D721Med (cell line): ENCODE data around the gene NEU4.

Experiments
- DNase-seq: peaks from one replicate; pipeline ENCODE4 v3.0.0; 2011; ENCODE audit warnings: low spot score; ENCODE audit not compliant: insufficient read length
- FAIRE-seq: peaks from 2 replicates; lab custom pipeline; 2011; peaks lifted over from hg19 to GRCh38; lab: Jason Lieb, UNC
- CTCF ChIP-seq: IDR thresholded peaks from 2 replicates; pipeline ENCODE4 v1.5.1; 2012; ENCODE audit warnings: mild to moderate bottlenecking, control low read depth; ENCODE audit not compliant: insufficient read depth; ENCODE audit errors: missing control alignments

NEU4 gene

DNA sequence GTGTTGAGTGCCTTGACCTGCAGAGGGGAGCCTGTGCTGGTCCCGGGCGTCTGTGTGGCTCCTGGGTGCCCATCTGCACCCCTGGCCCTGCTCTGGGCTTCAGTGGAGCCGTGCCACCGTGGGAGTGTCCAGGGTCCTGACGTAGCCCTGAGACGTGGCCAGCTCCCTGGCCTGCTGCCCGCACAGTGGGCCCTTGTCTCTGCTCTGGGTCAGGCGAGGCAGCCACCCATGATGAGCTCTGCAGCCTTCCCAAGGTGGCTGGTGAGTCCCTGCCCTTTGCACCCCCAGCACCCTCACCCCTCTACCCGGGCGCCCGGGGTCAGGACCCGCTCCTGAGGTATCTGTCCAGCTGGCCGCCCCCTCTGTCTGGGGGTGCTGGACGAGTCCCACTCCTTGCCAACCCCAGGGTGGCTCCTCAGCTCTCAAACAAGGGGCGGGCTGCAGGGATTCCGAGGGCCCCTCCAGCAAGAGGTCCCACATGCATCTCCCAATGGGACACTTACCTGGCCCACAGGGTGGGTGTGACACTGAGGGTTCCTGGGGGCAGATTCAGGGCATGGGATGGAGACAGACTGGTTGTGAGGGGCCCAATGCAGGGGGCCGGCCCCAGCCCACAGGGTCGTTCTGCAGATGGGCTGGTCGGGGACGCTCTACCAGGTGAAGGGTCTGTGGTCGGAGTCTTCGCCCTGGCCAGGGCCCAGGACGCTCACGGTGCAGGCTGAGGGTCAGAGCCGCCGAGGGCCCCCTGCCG, 2.4 kb downstream of the NEU4 start:
- DNase-seq, result no peak
- no peak for FAIRE-seq
- no peak for TF ChIP-seq CTCF

GRCh38 chr2:241811952-241812729, 3.1 kb downstream of the NEU4 start:
- no peak for TF ChIP-seq CTCF
- FAIRE-seq (no peak), DNase-seq (no peak)

DNA sequence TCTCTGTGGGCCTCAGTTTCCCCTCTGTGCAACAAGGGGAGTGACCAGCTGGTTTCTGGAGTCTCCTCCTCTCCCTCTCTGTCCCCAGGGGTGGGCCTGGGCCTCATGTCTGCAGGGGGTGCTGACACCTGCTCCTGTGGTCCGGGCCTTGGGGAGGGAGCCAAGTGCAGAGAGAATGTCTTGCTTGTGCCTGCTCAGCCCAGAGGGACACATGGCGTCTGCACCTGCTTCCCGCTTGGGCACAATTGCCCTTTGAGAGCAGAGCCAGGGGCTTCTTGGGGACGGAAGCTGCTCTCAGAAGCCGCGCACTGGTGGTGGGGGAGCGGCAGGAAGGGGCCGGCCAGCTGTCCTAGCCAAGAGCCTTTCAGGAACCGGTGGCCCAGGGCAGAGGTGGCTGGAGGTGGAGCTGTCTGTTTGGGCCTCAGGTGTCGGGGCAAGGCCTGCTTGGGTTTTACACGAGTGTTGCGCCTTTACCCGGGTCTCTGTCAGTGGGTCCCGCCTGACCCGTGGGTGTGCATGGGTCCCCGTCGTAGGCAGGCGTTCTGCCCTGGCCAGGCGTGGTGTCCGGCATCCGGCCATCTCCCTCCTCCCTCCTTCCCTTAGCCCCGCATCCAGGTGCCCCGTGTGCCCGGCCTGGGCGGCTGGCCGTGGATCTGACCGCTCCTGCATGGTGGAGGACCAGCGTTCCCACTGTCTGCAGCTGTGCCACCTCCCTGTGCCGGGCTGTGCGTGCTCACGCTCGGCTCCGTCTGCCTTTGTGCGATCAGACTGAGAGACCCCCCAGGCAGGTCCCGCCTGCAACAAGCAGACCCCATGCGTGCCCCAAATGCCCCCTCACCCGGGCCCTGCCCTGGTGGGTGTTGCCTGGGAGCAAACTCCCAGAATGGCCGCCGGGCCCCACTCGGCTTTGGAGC, 4.0 kb downstream of the NEU4 start:
- FAIRE-seq (no peak), DNase-seq (no peak)
- TF ChIP-seq CTCF, result no peak

- no peak for DNase-seq
- TF ChIP-seq CTCF, result no peak
- FAIRE-seq, result no peak
These were observed 4.8 kb downstream of the NEU4 start for GRCh38 chr2:241813644-241814392.

DNA sequence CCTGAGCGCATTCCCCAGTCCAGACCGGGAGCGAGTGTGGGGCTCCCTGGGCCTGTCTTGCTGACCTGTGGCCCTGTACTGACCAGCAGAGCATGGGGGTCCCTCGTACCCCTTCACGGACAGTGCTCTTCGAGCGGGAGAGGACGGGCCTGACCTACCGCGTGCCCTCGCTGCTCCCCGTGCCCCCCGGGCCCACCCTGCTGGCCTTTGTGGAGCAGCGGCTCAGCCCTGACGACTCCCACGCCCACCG, 5.3 kb downstream of the NEU4 start:
- no peak for FAIRE-seq
- TF ChIP-seq CTCF, result no peak
- no peak for DNase-seq

- TF ChIP-seq CTCF, result no peak
- DNase-seq, result no peak
- no peak for FAIRE-seq
These were observed 5.9 kb downstream of the NEU4 start for GRCh38 chr2:241814643-241815476.
